SU-DHL-6 (cell line): ENCODE measurements around the gene IL5RA.

Experiments
- H2AFZ ChIP-seq: fragments of 200-600 bp; sonication (generic); 2 replicates; pipeline ENCODE4 v1.6.1; 2014; ENCODE audit warnings: low read depth, mild to moderate bottlenecking, moderate library complexity, mixed read lengths, antibody characterized with exemption, low read length; ENCODE audit not compliant: severe bottlenecking
- H3F3A ChIP-seq: fragments of 200-600 bp; shearing (Covaris generic); 2 replicates; pipeline ENCODE4 v1.6.0; 2016; ENCODE audit warnings: antibody characterized with exemption, mild to moderate bottlenecking; ENCODE audit not compliant: insufficient read depth
- H3K27ac ChIP-seq: fragments of 200-600 bp; sonication (generic); 2 replicates; pipeline ENCODE4 v1.5.1; 2016; ENCODE audit warnings: low read depth, mild to moderate bottlenecking, low read length, moderate library complexity, mixed read lengths
- H3K27me3 ChIP-seq: fragments of 200-600 bp; sonication (generic), shearing (Covaris generic); 2 replicates; pipeline ENCODE4 v1.6.0; 2014; ENCODE audit warnings: mild to moderate bottlenecking, low read length
- H3K36me3 ChIP-seq: fragments of 200-600 bp; sonication (generic); 2 replicates; pipeline ENCODE4 v1.6.1; 2014; ENCODE audit warnings: mild to moderate bottlenecking, low read length, mixed read lengths
- H3K4me2 ChIP-seq: fragments of 300-600, 200-600 bp; shearing (Covaris generic), sonication (generic); 2 replicates; pipeline ENCODE4 v1.6.0; 2014; ENCODE audit warnings: low read length, low read depth, mild to moderate bottlenecking; ENCODE audit not compliant: poor library complexity, severe bottlenecking
- H3K4me3 ChIP-seq: fragments of 200-600 bp; sonication (generic); 2 replicates; pipeline ENCODE4 v1.5.1; 2014; ENCODE audit warnings: antibody characterized with exemption, low read length, mild to moderate bottlenecking, mixed read lengths; ENCODE audit not compliant: insufficient read depth, poor library complexity, severe bottlenecking
- H3K79me2 ChIP-seq: fragments of 200-600 bp; sonication (generic); 2 replicates; pipeline ENCODE4 v1.6.1; 2014; ENCODE audit warnings: mild to moderate bottlenecking, low read length, moderate library complexity; ENCODE audit not compliant: insufficient read depth
- H3K9ac ChIP-seq: fragments of 200-600 bp; sonication (generic); 2 replicates; pipeline ENCODE4 v1.7.0; 2014; ENCODE audit warnings: mild to moderate bottlenecking, low read length
- H3K9me2 ChIP-seq: fragments of 200-600 bp; sonication (generic); replicated peaks from 2 replicates; pipeline ENCODE4 v1.6.1; 2014; ENCODE audit warnings: low read length; ENCODE audit not compliant: insufficient read depth
- H3K9me3 ChIP-seq: fragments of 200-600 bp; sonication (generic); 2 replicates; pipeline ENCODE4 v1.6.1; 2014; ENCODE audit warnings: low read length, mixed read lengths; ENCODE audit not compliant: insufficient read depth
- H4K20me1 ChIP-seq: fragments of 200-600 bp; sonication (generic); 2 replicates; pipeline ENCODE4 v1.6.1; 2014; ENCODE audit warnings: low read depth, mild to moderate bottlenecking, antibody characterized with exemption, low read length, moderate library complexity, mixed read lengths
- EZH2phosphoT487 ChIP-seq: fragments of 200-600 bp; sonication (generic), shearing (Covaris generic); conservative IDR thresholded peaks from 2 replicates; pipeline ENCODE4 v1.6.1; 2018; ENCODE audit warnings: mild to moderate bottlenecking, antibody characterized with exemption, low read length, moderate library complexity, mixed read lengths
- TF ChIP-seq, protein P1 (sequence below): fragments of 200-600 bp; sonication (generic); IDR thresholded peaks from one replicate; pipeline ENCODE4 v1.5.1; 2017; ENCODE audit warnings: antibody characterized with exemption, mild to moderate bottlenecking, low read length, moderate library complexity; ENCODE audit not compliant: insufficient read depth, poor library complexity, severe bottlenecking

The IL5RA gene

DNA sequence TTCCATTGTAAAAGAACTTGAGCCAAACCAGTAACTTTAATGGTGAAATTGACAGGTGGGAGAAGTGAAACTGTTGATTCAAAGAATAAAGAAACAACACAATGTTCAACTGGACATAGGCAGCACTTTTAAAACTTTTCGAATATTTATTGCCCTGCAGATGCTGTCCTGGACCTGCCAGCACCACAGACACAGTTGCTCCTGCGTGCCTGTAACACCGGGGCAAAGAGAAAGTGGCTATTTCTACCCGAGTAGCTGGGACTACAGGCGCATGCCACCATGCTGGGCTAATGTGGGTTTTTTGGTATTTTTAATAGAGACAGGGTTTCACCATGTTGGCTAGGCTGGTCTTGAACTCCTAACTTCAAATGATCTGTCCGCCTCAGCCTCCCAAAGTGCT is 7.4 kb downstream of the IL5RA start:
- TF ChIP-seq, protein P1, sequence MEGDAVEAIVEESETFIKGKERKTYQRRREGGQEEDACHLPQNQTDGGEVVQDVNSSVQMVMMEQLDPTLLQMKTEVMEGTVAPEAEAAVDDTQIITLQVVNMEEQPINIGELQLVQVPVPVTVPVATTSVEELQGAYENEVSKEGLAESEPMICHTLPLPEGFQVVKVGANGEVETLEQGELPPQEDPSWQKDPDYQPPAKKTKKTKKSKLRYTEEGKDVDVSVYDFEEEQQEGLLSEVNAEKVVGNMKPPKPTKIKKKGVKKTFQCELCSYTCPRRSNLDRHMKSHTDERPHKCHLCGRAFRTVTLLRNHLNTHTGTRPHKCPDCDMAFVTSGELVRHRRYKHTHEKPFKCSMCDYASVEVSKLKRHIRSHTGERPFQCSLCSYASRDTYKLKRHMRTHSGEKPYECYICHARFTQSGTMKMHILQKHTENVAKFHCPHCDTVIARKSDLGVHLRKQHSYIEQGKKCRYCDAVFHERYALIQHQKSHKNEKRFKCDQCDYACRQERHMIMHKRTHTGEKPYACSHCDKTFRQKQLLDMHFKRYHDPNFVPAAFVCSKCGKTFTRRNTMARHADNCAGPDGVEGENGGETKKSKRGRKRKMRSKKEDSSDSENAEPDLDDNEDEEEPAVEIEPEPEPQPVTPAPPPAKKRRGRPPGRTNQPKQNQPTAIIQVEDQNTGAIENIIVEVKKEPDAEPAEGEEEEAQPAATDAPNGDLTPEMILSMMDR, result no peak
- no peak for TF ChIP-seq EZH2phosphoT487
- Histone ChIP-seq H3K27ac (no peak overlapping the region), H3K79me2 (no peaks in the 10 kb centered on the region), H3K9ac (no peak overlapping the region), H3K4me2 (no peak overlapping the region), H3F3A (no peaks in the 10 kb centered on the region), H4K20me1 (no peaks in the 10 kb centered on the region), H3K9me3 (no peaks in the 10 kb centered on the region), H3K27me3 (peaks cover 4% of the 10 kb centered on the region), H2AFZ (no peak overlapping the region), H3K4me3 (no peak overlapping the region), H3K36me3 (no peaks in the 10 kb centered on the region), H3K9me2 (no peaks in the 10 kb centered on the region)

DNA sequence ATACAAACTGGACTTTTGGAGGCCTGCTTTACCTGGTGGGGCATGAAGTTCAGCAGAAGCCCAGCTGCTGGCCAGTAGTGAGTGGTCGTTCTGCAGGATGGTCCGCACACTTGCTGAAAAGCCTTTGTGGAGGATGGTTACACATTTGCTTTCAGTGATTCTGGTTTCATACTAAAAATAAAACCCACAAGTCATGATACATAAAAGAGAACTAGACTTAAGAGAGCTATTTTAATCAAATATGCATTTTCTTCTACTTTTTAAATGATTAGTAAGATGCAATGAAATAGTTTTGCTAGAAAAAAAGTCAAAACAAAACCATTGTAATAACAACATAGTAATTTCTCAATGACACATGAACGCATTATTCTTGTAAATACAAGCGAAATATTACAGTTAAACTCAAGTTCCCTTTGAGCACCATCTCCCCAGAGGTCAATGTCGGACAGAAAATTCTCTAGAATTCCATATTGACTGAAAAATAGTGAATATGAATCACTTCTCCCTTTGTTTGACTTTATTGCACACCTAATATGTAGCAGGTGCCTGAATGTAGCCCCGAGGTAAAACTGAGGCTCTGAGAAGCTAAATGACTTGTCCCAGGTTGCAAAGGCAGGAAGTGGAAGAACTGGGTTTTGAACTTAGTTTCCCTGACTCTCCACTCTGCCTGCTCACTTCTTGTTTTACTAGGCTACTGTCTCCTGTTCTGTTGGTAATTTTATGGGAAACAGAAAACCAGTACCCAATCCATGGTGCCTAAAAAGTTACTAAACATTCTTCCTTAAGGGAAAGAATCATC is 8.3 kb downstream of the IL5RA start:
- H3K9ac ChIP-seq, result no peak overlapping the region
- no peak overlapping the region for H3K4me2 ChIP-seq
- no peaks in the 10 kb centered on the region for H3F3A ChIP-seq
- TF ChIP-seq, protein P1, result no peak
- no peak for TF ChIP-seq EZH2phosphoT487
- H3K9me3 ChIP-seq, result no peaks in the 10 kb centered on the region
- no peak overlapping the region for H2AFZ ChIP-seq
- no peaks in the 10 kb centered on the region for H3K79me2 ChIP-seq
- H3K27ac ChIP-seq, result no peak overlapping the region
- peaks cover 4% of the 10 kb centered on the region for H3K27me3 ChIP-seq
- no peaks in the 10 kb centered on the region for H3K9me2 ChIP-seq
- H3K4me3 ChIP-seq, result no peak overlapping the region
- H3K36me3 ChIP-seq, result no peaks in the 10 kb centered on the region
- H4K20me1 ChIP-seq, result no peaks in the 10 kb centered on the region

DNA sequence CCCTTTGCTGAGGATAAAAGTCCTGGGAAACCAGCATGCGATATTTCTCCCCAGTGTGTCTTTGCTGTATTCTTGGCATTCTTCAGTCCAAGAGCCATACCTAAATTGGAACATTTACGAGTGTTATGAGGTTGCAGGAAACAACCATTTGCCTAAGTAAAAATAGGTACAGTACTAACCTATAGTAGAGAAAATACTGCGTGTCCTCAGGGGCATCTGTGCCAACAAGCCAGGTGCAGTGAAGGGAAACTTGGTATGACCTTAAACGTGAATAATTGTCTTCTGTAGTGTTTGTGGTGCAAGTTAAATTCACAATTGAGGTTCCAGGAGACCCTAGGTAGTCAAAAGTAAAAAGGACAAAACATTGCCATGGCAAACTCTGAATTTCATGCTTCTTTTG is 12.2 kb downstream of the IL5RA start:
- H3K4me2 ChIP-seq, result no peak overlapping the region
- no peak overlapping the region for H3K27ac ChIP-seq
- no peaks in the 10 kb centered on the region for H4K20me1 ChIP-seq
- no peaks in the 10 kb centered on the region for H3K9me2 ChIP-seq
- H3F3A ChIP-seq, result no peaks in the 10 kb centered on the region
- H3K9me3 ChIP-seq, result no peaks in the 10 kb centered on the region
- H2AFZ ChIP-seq, result no peak overlapping the region
- H3K79me2 ChIP-seq, result no peaks in the 10 kb centered on the region
- no peak overlapping the region for H3K9ac ChIP-seq
- no peak for TF ChIP-seq EZH2phosphoT487
- TF ChIP-seq, protein P1, result no peak
- no peak overlapping the region for H3K4me3 ChIP-seq
- H3K27me3 ChIP-seq, result no peaks in the 10 kb centered on the region; the same call in 1 of the 2 replicates
- no peaks in the 10 kb centered on the region for H3K36me3 ChIP-seq
